OCI-LY1 (cell line): ENCODE data around the gene FREM2.

Experiments
- EZH2 ChIP-seq: fragments of 200-600 bp; sonication (generic), shearing (Covaris generic); IDR thresholded peaks from 2 replicates; pipeline ENCODE4 v1.8.0; 2017; ENCODE audit warnings: borderline replicate concordance, mixed run types, mild to moderate bottlenecking, antibody characterized with exemption, low read length, moderate library complexity, mixed read lengths
- TF ChIP-seq, protein P1 (sequence below): fragments of 200-600 bp; sonication (generic), shearing (Covaris generic); IDR thresholded peaks from 2 replicates; pipeline ENCODE4 v1.5.1; 2017; ENCODE audit warnings: mild to moderate bottlenecking, antibody characterized with exemption, low read length, moderate library complexity, mixed read lengths

DNA sequence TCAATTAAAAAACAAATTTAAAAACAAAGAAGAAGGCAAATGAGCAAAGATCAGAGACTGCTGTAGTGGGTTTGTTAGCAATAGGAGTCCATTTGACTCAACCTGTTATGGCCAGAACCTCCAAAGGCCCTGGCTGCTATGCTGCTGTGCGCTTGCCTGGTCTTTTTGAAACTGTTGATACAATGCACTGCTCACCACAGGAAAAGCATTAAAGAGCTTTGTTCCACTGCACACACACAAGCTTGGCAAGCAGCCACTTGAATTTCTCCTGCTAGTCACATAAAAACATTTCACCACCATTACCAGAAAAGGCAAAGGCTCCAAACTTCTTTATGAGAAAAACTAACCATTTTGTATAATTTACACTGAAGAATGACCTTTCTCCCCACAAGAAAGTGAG lies 132.2 kb downstream of the FREM2 start:
- TF ChIP-seq, protein P1, sequence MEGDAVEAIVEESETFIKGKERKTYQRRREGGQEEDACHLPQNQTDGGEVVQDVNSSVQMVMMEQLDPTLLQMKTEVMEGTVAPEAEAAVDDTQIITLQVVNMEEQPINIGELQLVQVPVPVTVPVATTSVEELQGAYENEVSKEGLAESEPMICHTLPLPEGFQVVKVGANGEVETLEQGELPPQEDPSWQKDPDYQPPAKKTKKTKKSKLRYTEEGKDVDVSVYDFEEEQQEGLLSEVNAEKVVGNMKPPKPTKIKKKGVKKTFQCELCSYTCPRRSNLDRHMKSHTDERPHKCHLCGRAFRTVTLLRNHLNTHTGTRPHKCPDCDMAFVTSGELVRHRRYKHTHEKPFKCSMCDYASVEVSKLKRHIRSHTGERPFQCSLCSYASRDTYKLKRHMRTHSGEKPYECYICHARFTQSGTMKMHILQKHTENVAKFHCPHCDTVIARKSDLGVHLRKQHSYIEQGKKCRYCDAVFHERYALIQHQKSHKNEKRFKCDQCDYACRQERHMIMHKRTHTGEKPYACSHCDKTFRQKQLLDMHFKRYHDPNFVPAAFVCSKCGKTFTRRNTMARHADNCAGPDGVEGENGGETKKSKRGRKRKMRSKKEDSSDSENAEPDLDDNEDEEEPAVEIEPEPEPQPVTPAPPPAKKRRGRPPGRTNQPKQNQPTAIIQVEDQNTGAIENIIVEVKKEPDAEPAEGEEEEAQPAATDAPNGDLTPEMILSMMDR: no peak
- TF ChIP-seq EZH2: no peak
